HepG2 (cell line): ENCODE data around the gene LAMB3. TPM values are rescaled to one million over a fixed set of nuclear protein-coding genes. Genes with fewer than 3 reads are reported as not detected.

Experiments used
- ATAC-seq: fragments of 200-7000 bp; cut with Tn5 transposase; 3 replicates; pipeline ENCODE4 v1.9.1; 2020; ENCODE audit warnings: mild to moderate bottlenecking, moderate library complexity
- BruUV-seq: library from RNA; stranded (reverse); fragments of 400-500 nt; replicated peaks from 2 replicates; lab custom pipeline; 2021; lab: Mats Ljungman, UMichigan
- CTCF ChIA-PET: fragments of 300-600 bp; formaldehyde crosslinking; extraction: SDS; loops from one replicate; lab custom pipeline; 2021; ENCODE audit warnings: low total read pairs, inconsistent platforms, low intra/inter-chr PET ratio; lab: Yijun Ruan, JAX
- POLR2A ChIA-PET: fragments of 350-600 bp; sonication (Branson Sonifier 250); formaldehyde crosslinking; loops from one replicate; lab custom pipeline; 2020; ENCODE audit warnings: antibody characterized with exemption, inconsistent platforms; lab: Yijun Ruan, JAX
- DNase-seq: peaks from one replicate; pipeline ENCODE4 v3.0.0-alpha.2; 2015; ENCODE audit warnings: low spot score
- FAIRE-seq: peaks from 3 replicates; lab custom pipeline; 2011; peaks lifted over from hg19 to GRCh38; lab: Jason Lieb, UNC
- H2AFZ ChIP-seq: one replicate; pipeline ENCODE4 v1.6.1; 2011; ENCODE audit warnings: low read length, inconsistent platforms
- H3K27ac ChIP-seq: fragments of 300-600 bp; 3 replicates; pipeline ENCODE4 v1.8.0; 2011; ENCODE audit warnings: mixed run types, mild to moderate bottlenecking, mixed read lengths, low read length, inconsistent platforms; ENCODE audit not compliant: insufficient read depth; ENCODE audit errors: extremely low read length
- H3K27me3 ChIP-seq, 2 experiments: fragments of 200-600 bp in 1 of 2; 2 replicates in 1 of 2; 3 replicates in 1 of 2; pipeline versions ENCODE4 v1.6.0 to v1.8.0; 2011; ENCODE audit warnings: low read length in 2 of 2, mild to moderate bottlenecking in 2 of 2, moderate library complexity in 2 of 2, inconsistent platforms in 1 of 2; ENCODE audit not compliant: insufficient read depth in 2 of 2, control insufficient read depth in 1 of 2
- H3K36me3 ChIP-seq, 2 experiments: fragments of 200-600 bp in 1 of 2; replicated peaks in 1 of 2; 2 replicates in 1 of 2; 3 replicates in 1 of 2; pipeline versions ENCODE4 v1.5.1 to v1.8.0; 2011; ENCODE audit warnings: low read length in 2 of 2, inconsistent platforms in 1 of 2; ENCODE audit not compliant: insufficient read depth in 2 of 2, control insufficient read depth in 1 of 2
- H3K4me1 ChIP-seq: 2 replicates; pipeline ENCODE4 v1.5.1; 2012; ENCODE audit warnings: low read length, inconsistent platforms; ENCODE audit not compliant: insufficient read depth
- H3K4me2 ChIP-seq: 2 replicates; pipeline ENCODE4 v1.6.0; 2011; ENCODE audit warnings: low read depth, low read length, inconsistent platforms
- H3K4me3 ChIP-seq, 3 experiments: fragments of 200-600 bp in 1 of 3; sonication (generic), shearing (Covaris generic) in 1 of 3; replicated peaks in 1 of 3; 2 replicates each; pipeline ENCODE4 v1.5.1; 2011 to 2016; ENCODE audit warnings: low read length in 3 of 3, inconsistent platforms in 2 of 3, low read depth in 2 of 3, mild to moderate bottlenecking in 2 of 3, control low read depth in 1 of 3, mixed read lengths in 1 of 3; ENCODE audit not compliant: insufficient read depth in 1 of 3
- H3K79me2 ChIP-seq: one replicate; pipeline ENCODE4 v1.6.1; 2011; ENCODE audit warnings: low read length, inconsistent platforms; ENCODE audit not compliant: insufficient read depth
- H3K9ac ChIP-seq: 2 replicates; pipeline ENCODE4 v1.6.0; 2011; ENCODE audit warnings: mild to moderate bottlenecking, low read depth, low read length, inconsistent platforms; ENCODE audit not compliant: insufficient read depth
- H3K9me3 ChIP-seq: 2 replicates; pipeline ENCODE4 v1.5.1; 2012; ENCODE audit warnings: mild to moderate bottlenecking, low read length
- H4K20me1 ChIP-seq: 2 replicates; pipeline ENCODE4 v1.6.0; 2011; ENCODE audit warnings: inconsistent platforms, mild to moderate bottlenecking, low read length, moderate library complexity; ENCODE audit not compliant: insufficient read depth
- ADNP ChIP-seq: sonication (generic); formaldehyde crosslinking; IDR thresholded peaks from 2 replicates; pipeline ENCODE4 v1.4.0; 2020; ENCODE audit warnings: missing genetic modification reagents
- HNF4A ChIP-seq: sonication (generic); formaldehyde crosslinking; IDR thresholded peaks from 2 replicates; pipeline ENCODE4 v1.4.0; 2020; ENCODE audit warnings: missing genetic modification reagents
- HNF4G ChIP-seq, 2 experiments: sonication (generic) in 1 of 2; formaldehyde crosslinking in 1 of 2; IDR thresholded peaks; 2 replicates each; pipeline versions ENCODE4 v1.4.0 to v1.6.1; 2011 to 2020; ENCODE audit warnings: borderline replicate concordance in 2 of 2, low read depth in 2 of 2, mild to moderate bottlenecking in 2 of 2, low read length in 1 of 2, missing genetic modification reagents in 1 of 2, moderate library complexity in 1 of 2
- NCOA2 ChIP-seq: sonication (generic); formaldehyde crosslinking; IDR thresholded peaks from 2 replicates; pipeline ENCODE4 v1.8.0; 2022; ENCODE audit warnings: inconsistent platforms
- PAF1 ChIP-seq: IDR thresholded peaks from 2 replicates; pipeline ENCODE4 v1.6.1; 2016; ENCODE audit warnings: missing genetic modification reagents, missing compliant biosample characterization
- ZNF331 ChIP-seq: sonication (generic); formaldehyde crosslinking; IDR thresholded peaks from 2 replicates; pipeline ENCODE4 v1.4.0; 2020; ENCODE audit warnings: missing genetic modification reagents
- ZNF569 ChIP-seq: sonication (generic); formaldehyde crosslinking; IDR thresholded peaks from 2 replicates; pipeline ENCODE4 v1.5.0; 2020; ENCODE audit warnings: mild to moderate bottlenecking, missing genetic modification reagents, moderate library complexity, borderline replicate concordance
- ZNF777 ChIP-seq: sonication (generic); formaldehyde crosslinking; IDR thresholded peaks from 2 replicates; pipeline ENCODE4 v1.4.0; 2020; ENCODE audit warnings: missing genetic modification reagents
- WGBS: methylation state at CpG from one replicate; pipeline ENCODE4 v1.1.6; 2017; ENCODE audit warnings: low lambda C conversion rate; 5-methylcytosine and 5-hydroxymethylcytosine counted together
- in situ Hi-C: cut with HindIII; loops from 2 replicates; pipeline ENCODE4 v1.10.0; 2017; ENCODE audit warnings: low pct_unique_long_range_greater_than_20kb; ENCODE audit not compliant: extremely low pct_ligation_motif_present
- intact Hi-C: fragments of 100-400 bp; cut with micrococcal nuclease; formaldehyde crosslinking; loops from one replicate; pipeline ENCODE4 v1.10.0; 2022; ENCODE audit not compliant: unreplicated experiment
- polyA plus RNA-seq, 8 experiments: library from polyadenylated mRNA; depleted of rRNA in 3 of 8; stranded (reverse) in 7 of 8; unstranded in 1 of 8; fragments of >200 nt; fragmentation: Illumina TruSeq in 4 of 8; extraction: Trizol in 4 of 8; gene quantifications; 2 replicates each; pipeline versions ENCODE4 v1.2.1 to v1.2.3, GENCODE V29; 2011 to 2016; ENCODE audit warnings: low read depth in 4 of 8, missing spikeins in 1 of 8, mixed read lengths in 1 of 8; ENCODE audit not compliant: insufficient read depth in 1 of 8
- total RNA-seq, 5 experiments: library from RNA; depleted of rRNA; stranded (reverse); fragments of >200 nt; fragmentation: Illumina TruSeq; extraction: Trizol; gene quantifications; 2 replicates each; pipeline ENCODE4 v1.2.3, GENCODE V29; 2016; ENCODE audit warnings: low read depth in 1 of 5
- TF ChIP-seq, protein P1 (sequence below): sonication (generic); formaldehyde crosslinking; IDR thresholded peaks from 2 replicates; pipeline ENCODE4 v1.4.0; 2020; ENCODE audit warnings: missing genetic modification reagents
- TF ChIP-seq, protein P2 (sequence below): sonication (generic); formaldehyde crosslinking; conservative IDR thresholded peaks from 2 replicates; pipeline ENCODE4 v1.5.0; 2020; ENCODE audit warnings: missing genetic modification reagents
- TF ChIP-seq, protein P3 (sequence below): sonication (generic); formaldehyde crosslinking; conservative IDR thresholded peaks from 2 replicates; pipeline ENCODE4 v1.4.0; 2020; ENCODE audit warnings: missing genetic modification reagents
- TF ChIP-seq, protein P4 (sequence below): sonication (generic); formaldehyde crosslinking; IDR thresholded peaks from 2 replicates; pipeline ENCODE4 v1.5.0; 2020; ENCODE audit warnings: mild to moderate bottlenecking, missing genetic modification reagents, borderline replicate concordance

LAMB3 gene
- total and polyA plus RNA-seq, 2 of the 13 experiments (the other 11 are each of a cell fraction or from before 2014, with no cell fraction given) = 0.18 to 0.24 TPM

DNA sequence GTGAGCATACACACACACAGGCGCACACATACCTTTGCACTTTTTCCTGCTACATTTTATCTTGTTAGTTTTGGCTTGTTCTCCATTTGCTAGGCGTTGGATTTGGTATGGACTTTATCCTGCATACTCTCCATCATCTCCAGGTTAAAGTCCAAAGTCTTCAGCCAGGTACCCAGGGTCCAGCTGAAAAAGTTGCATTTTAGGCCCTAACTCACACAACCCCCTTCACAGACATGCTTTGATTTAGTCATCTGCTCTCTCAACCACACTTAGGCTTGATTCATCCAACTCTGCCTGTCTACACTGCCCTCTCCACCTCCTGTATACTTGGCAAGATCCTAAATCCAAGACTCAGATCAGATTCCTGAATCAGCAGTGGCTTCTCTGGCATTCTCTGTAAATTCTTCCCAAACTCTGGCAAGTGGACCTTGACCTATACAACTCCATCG, 10.7 kb upstream of the LAMB3 start:
- H3K4me2 ChIP-seq = peak overlapping the region; percentile 23; the same call in 1 of the 2 replicates
- H2AFZ ChIP-seq = no peak overlapping the region
- H3K79me2 ChIP-seq = no peaks in the 10 kb centered on the region
- H3K36me3 ChIP-seq = no peaks in the 10 kb centered on the region
- no peak overlapping the region for H3K27ac ChIP-seq
- H3K4me3 ChIP-seq = no peak overlapping the region
- WGBS = 1% methylated on average over 3 of the region's 3 CpGs
- in situ Hi-C loops = no loop called here
- no peak for TF ChIP-seq ZNF569 (CRISPR knock-in tag)
- TF ChIP-seq, protein P1, sequence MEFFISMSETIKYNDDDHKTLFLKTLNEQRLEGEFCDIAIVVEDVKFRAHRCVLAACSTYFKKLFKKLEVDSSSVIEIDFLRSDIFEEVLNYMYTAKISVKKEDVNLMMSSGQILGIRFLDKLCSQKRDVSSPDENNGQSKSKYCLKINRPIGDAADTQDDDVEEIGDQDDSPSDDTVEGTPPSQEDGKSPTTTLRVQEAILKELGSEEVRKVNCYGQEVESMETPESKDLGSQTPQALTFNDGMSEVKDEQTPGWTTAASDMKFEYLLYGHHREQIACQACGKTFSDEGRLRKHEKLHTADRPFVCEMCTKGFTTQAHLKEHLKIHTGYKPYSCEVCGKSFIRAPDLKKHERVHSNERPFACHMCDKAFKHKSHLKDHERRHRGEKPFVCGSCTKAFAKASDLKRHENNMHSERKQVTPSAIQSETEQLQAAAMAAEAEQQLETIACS (CRISPR knock-in tag) = no peak
- TF ChIP-seq, protein P2, sequence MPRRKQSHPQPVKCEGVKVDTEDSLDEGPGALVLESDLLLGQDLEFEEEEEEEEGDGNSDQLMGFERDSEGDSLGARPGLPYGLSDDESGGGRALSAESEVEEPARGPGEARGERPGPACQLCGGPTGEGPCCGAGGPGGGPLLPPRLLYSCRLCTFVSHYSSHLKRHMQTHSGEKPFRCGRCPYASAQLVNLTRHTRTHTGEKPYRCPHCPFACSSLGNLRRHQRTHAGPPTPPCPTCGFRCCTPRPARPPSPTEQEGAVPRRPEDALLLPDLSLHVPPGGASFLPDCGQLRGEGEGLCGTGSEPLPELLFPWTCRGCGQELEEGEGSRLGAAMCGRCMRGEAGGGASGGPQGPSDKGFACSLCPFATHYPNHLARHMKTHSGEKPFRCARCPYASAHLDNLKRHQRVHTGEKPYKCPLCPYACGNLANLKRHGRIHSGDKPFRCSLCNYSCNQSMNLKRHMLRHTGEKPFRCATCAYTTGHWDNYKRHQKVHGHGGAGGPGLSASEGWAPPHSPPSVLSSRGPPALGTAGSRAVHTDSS (CRISPR knock-in tag) = no peak
- no peak for TF ChIP-seq ZNF331 (CRISPR knock-in tag)
- peak; percentile 61 for TF ChIP-seq HNF4A (CRISPR knock-in tag)
- TF ChIP-seq, protein P3, sequence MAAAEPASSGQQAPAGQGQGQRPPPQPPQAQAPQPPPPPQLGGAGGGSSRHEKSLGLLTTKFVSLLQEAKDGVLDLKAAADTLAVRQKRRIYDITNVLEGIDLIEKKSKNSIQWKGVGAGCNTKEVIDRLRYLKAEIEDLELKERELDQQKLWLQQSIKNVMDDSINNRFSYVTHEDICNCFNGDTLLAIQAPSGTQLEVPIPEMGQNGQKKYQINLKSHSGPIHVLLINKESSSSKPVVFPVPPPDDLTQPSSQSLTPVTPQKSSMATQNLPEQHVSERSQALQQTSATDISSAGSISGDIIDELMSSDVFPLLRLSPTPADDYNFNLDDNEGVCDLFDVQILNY (CRISPR knock-in tag) = no peak
- TF ChIP-seq NCOA2 (CRISPR knock-in tag) = no peak
- TF ChIP-seq, protein P4, sequence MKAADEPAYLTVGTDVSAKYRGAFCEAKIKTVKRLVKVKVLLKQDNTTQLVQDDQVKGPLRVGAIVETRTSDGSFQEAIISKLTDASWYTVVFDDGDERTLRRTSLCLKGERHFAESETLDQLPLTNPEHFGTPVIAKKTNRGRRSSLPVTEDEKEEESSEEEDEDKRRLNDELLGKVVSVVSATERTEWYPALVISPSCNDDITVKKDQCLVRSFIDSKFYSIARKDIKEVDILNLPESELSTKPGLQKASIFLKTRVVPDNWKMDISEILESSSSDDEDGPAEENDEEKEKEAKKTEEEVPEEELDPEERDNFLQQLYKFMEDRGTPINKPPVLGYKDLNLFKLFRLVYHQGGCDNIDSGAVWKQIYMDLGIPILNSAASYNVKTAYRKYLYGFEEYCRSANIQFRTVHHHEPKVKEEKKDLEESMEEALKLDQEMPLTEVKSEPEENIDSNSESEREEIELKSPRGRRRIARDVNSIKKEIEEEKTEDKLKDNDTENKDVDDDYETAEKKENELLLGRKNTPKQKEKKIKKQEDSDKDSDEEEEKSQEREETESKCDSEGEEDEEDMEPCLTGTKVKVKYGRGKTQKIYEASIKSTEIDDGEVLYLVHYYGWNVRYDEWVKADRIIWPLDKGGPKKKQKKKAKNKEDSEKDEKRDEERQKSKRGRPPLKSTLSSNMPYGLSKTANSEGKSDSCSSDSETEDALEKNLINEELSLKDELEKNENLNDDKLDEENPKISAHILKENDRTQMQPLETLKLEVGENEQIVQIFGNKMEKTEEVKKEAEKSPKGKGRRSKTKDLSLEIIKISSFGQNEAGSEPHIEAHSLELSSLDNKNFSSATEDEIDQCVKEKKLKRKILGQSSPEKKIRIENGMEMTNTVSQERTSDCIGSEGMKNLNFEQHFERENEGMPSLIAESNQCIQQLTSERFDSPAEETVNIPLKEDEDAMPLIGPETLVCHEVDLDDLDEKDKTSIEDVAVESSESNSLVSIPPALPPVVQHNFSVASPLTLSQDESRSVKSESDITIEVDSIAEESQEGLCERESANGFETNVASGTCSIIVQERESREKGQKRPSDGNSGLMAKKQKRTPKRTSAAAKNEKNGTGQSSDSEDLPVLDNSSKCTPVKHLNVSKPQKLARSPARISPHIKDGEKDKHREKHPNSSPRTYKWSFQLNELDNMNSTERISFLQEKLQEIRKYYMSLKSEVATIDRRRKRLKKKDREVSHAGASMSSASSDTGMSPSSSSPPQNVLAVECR = no peak
- TF ChIP-seq ZNF777 (CRISPR knock-in tag) = no peak
- TF ChIP-seq ADNP (CRISPR knock-in tag) = no peak
- no peak for TF ChIP-seq PAF1 (CRISPR knock-in tag)
- peak; percentile 56; the same call in 1 of the 2 replicates for TF ChIP-seq HNF4G (IDR thresholded peaks at IDR 0.05; ENCODE audit: borderline replicate concordance, low read depth, low read length)
- no peak for TF ChIP-seq HNF4G (CRISPR knock-in tag; IDR thresholded peaks at IDR 0.05; ENCODE audit: borderline replicate concordance, low read depth)
- TF ChIP-seq, all 625 proteins: peak for 2
- no TSS peak for BruUV-seq
- Histone ChIP-seq H3K9me3 (no peaks in the 10 kb centered on the region), H3K4me1 (peaks cover 16% of the 10 kb centered on the region), H3K9ac (no peak overlapping the region), H4K20me1 (no peaks in the 10 kb centered on the region), H3K27me3 (0 out of 5 replicates have a peak, but pooled peaks cover 0 to 3% of the 10 kb centered on the region in 2 experiments)
- DNase-seq (no peak), ATAC-seq (peak; percentile 41; the same call in 2 of the 3 replicates), FAIRE-seq (no peak)
- ChIA-PET POLR2A (no interaction called here), CTCF (no interaction called here)
- intact Hi-C loops = no loop called here
